ENCODE data around the gene CALY. TPM values are rescaled to one million over a fixed set of nuclear protein-coding genes. Genes with fewer than 3 reads are reported as not detected.
A peak's percentile ranks its signal among the peaks of the same experiment; 100 is the strongest.
"Not testable (repeated sequence)": the region's sequence is repeated elsewhere in the genome, so short reads cannot be mapped to it uniquely, and the experiment has no call there.

CALY gene
- total RNA-seq, 1 donor from 2014 or later, result not detected

GRCh38 chr10:133370030-133370786 is 33.5 kb upstream of the CALY start:
- DNase-seq (no peak), ATAC-seq (ENCODE audit: poor library complexity) (no peak)
- intact Hi-C loops (cut with DNase I), result no loop called here

DNA sequence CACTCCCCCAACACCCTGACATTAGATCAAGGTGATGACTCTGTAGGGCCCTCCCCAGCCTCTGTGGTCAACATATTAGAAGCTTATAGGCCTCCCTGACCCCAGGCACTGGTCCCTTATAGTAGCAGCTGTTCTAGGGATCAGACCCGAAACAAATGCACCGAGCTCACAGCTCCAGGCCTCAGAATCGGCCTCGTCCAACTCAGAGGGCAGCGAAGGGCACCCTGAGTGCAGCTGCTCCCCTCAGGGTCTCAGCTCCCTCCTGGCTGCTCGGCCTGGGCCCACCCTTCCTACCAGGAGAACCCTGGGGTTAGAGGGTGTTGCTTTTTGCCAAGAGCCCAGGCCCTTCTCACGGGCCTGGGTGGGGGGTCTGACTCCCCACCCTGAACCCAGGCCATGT is 31.5 kb upstream of the CALY start:
- no peak for DNase-seq
- intact Hi-C loops (cut with DNase I), result no loop called here

DNA sequence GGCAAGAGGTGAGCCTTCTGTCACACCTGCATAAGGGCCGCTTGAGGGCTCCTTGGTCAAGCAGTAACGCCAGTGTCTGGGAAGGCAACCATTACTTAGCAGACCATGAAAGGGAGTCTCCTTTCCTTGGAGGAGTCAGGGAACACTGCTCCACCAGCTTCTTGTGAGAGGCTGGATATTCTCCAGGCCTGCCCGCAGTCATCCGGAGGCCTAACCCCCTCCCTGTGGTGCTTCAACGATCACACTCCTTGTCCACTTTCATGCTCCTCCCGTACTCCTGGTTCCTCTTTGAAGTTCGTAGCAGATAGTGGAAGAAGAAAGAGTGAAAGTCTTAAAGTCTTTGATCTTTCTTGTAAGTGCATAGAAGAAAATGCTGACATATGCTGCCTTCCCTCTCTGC is 30.8 kb upstream of the CALY start:
- DNase-seq; intact Hi-C loops (cut with DNase I); ATAC-seq (ENCODE audit: poor library complexity): not testable (repeated sequence)

More for the DNA sequence above, 31.5 kb upstream of the CALY start:
- no peak for ATAC-seq (ENCODE audit: poor library complexity)

GRCh38 chr10:133366751-133367150 is 30.1 kb upstream of the CALY start:
- intact Hi-C loops (cut with DNase I), result no loop called here
- no peak for DNase-seq
- ATAC-seq (ENCODE audit: poor library complexity), result no peak

DNA sequence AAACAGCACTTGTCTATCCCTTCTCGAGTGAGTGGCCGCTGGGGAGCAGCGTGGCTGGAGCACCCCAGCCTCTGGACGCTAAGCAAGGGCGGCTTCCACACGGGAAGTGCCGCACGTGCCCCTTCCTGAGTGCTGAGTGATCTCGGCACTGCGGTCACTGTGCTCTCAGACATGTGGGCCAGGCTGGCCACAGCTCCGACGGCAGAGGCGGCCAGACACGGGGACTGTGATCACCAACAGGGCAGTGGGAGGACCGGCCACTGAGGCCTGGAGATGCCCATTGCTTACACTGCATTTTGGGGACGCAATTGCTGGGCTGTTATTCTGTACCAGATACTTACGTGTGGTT is 29.4 kb upstream of the CALY start:
- intact Hi-C loops (cut with DNase I), result no loop called here
- ATAC-seq (ENCODE audit: poor library complexity), result no peak
- DNase-seq, result no peak

- DNase-seq (no peak), ATAC-seq (ENCODE audit: poor library complexity) (no peak)
- intact Hi-C loops (cut with DNase I), result no loop called here
Measured at GRCh38 chr10:133365461-133366129, 28.9 kb upstream of the CALY start.

GRCh38 chr10:133364645-133365431 is 28.1 kb upstream of the CALY start:
- ATAC-seq (ENCODE audit: poor library complexity), result no peak
- DNase-seq, result peak; percentile 33
- intact Hi-C loops (cut with DNase I), result no loop called here

DNA sequence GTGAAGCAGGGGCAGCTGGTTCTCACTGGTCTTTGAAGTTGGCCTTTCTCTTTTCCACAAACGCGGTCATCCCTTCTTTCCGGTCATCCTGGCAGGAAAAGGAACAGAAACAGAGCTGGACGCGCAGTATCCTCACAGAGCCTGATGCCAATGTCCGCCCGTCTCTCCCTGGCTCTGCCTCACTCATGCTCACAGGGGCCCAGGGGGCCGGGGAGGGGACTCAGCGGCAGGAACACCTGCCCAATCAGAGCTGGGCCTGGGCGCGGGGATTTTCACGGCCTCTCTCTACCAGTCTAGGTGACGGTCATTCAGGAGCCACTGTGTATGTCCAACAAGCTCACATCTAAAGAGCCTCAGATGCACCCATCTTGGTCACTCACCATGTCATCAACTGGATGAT is 26.1 kb upstream of the CALY start:
- intact Hi-C loops (cut with DNase I), result no loop called here
- DNase-seq (peak; percentile 32), ATAC-seq (ENCODE audit: poor library complexity) (no peak)

- intact Hi-C loops (cut with DNase I), result no loop called here
- ATAC-seq (ENCODE audit: poor library complexity) (no peak), DNase-seq (no peak)
Measured at GRCh38 chr10:133361773-133362441, 25.2 kb upstream of the CALY start.

- intact Hi-C loops (cut with DNase I), result no loop called here
- ATAC-seq (ENCODE audit: poor library complexity), result no peak
- no peak for DNase-seq
Measured at GRCh38 chr10:133361227-133361626, 24.5 kb upstream of the CALY start.

- DNase-seq, result no peak
- intact Hi-C loops (cut with DNase I), result no loop called here
- no peak for ATAC-seq (ENCODE audit: poor library complexity)
Measured at GRCh38 chr10:133359972-133360610, 23.4 kb upstream of the CALY start.

GRCh38 chr10:133359554-133359971 is 22.9 kb upstream of the CALY start:
- ATAC-seq (ENCODE audit: poor library complexity) (no peak), DNase-seq (no peak)
- intact Hi-C loops (cut with DNase I), result no loop called here

DNA sequence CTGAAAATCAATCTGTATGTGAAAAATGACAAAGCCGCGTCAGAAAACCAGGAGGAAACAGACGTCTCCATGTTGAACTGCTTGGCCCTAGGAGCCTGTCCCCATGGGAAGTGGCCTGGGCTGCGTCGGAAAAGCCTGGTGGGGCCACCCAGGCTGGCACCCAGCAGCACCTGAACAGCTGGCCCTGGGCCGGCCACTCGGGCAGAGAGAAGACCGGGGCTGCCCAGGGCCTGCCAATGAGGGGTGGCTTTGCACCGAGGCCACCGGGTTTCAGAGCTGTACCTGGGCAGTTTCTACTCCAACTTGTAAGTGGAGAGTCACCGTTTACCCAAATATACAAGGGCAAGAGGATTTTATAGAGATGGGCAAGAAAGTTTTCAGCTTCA is 22.2 kb upstream of the CALY start:
- intact Hi-C loops (cut with DNase I), result no loop called here
- no peak for ATAC-seq (ENCODE audit: poor library complexity)
- DNase-seq, result no peak

- peak; percentile 61 for DNase-seq
- peak; percentile 42 for ATAC-seq (ENCODE audit: poor library complexity)
- intact Hi-C loops (cut with DNase I), result no loop called here
Measured at GRCh38 chr10:133358162-133358924, 21.6 kb upstream of the CALY start.

DNA sequence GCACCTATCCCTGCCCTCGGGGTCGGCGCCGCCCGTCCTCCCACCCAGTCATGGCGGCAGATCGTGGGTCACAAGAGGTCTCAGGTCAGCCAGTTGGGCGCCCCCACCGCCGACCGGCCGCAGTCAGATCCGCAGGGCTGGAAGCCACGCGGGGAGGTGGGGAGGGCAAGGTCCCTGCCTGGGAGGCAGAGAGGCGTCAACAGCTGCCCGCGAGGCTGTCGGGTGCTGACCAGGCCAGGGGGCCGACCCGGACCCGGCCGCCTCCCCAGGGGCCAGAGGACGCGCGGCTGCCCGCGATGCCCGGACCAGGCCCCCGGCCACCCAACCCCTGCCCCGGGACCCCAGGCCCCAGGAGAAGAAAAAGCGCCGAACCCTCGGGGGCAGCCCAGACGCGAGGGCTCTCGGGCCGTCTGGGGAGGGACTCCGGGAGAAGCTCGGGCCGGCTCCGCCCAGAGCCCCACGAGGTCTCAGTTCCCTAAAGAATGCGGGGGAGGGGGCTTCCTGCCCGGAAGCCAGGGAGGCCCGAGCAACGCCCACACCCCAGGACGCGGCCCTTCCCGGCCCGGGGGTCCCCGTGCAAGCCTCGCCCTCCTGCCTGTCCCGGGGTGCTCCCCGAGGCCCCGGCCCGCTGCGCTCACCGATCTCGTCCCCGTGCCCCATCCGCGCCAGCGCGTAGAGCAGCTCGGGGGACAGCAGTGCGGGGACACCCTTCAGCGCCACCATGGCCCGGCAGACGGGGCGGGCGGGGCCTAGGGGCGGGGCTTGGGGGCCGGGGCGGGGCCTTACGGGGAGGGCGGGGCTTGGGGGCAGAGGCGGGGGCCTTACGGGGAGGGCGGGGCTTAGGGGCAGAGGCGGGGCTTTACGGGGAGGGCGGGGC is 20.8 kb upstream of the CALY start, which contains the start of gene FUOM:
FUOM (minus strand) TSS at position 735 of the 877 bp plus-strand sequence; CDS start at position 723, 12 bp downstream.
- DNase-seq (peak; percentile 75), ATAC-seq (ENCODE audit: poor library complexity) (peak; percentile 87)
- intact Hi-C loops (cut with DNase I), result no loop called here

DNA sequence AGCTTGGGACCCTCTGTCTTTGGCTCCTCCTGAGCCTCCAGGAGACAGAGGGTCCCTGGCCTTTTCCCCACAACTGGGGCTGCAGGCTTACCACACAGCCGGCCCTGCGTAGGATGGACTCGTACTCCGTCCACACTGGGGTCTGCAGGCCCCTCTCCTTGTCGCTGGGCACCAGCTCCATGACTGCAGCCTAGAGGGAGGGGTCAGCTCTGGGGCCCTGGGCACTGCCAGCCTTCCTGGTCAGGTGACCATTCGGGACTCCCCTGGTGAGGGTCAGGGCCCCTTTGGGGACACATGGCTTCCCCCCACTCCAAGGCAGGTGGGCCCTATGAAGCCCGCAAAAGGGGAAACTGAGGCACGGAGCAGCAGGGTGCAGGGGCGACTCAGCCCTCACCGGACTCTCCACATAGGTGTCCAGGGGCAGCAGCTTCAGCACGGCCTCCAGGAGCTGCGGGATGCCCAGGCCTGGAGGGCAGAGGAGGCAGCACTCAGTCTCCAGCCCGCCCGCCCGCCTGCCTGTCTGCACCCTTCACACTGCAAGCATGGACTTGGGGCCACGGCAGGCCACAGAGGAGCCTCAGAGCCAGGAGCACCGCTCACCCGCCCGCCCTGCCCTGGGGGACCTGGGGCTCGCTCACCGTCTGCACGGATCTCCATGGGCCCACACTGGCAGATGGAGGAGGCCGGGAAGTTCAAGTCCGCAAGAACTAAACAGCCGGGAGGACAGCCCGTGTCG is 20.0 kb upstream of the CALY start:
- intact Hi-C loops (cut with DNase I), result no loop called here
- peak; percentile 43 for DNase-seq
- ATAC-seq (ENCODE audit: poor library complexity), result no peak
